K562 (cell line): Measurements from ENCODE around the gene CFAP251. TPM values are rescaled to one million over a fixed set of nuclear protein-coding genes. Genes with fewer than 3 reads are reported as not detected.

Experiments
- FOS ChIP-seq: IDR thresholded peaks from 3 replicates; pipeline ENCODE4 v1.6.1; 2011; ENCODE audit not compliant: insufficient read length; ENCODE audit errors: extremely low read depth
- HNRNPK ChIP-seq: fragments of 200-400 bp; formaldehyde crosslinking; IDR thresholded peaks from one replicate; pipeline ENCODE4 v1.6.1; 2018; ENCODE audit warnings: mild to moderate bottlenecking, low read depth, low read length; ENCODE audit not compliant: poor library complexity, severe bottlenecking
- POLR3A ChIP-seq: IDR thresholded peaks from 2 replicates; pipeline ENCODE4 v1.6.1; 2011; ENCODE audit warnings: borderline replicate concordance, mild to moderate bottlenecking, moderate library complexity; ENCODE audit not compliant: insufficient read length, insufficient read depth; ENCODE audit errors: extremely low read depth
- RBM22 ChIP-seq: fragments of 200-400 bp; formaldehyde crosslinking; IDR thresholded peaks from 2 replicates; pipeline ENCODE4 v1.6.1; 2018; ENCODE audit warnings: low read length, low read depth; ENCODE audit not compliant: poor library complexity, severe bottlenecking
- THRAP3 ChIP-seq: fragments of 450-650 bp; IDR thresholded peaks from 2 replicates; pipeline ENCODE4 v1.6.1; 2016; ENCODE audit warnings: mild to moderate bottlenecking, inconsistent platforms, borderline replicate concordance
- ZNF41 ChIP-seq: fragments of 250-450 bp; sonication (Bioruptor Pico); conservative IDR thresholded peaks from 2 replicates; pipeline ENCODE4 v1.4.0; 2020; ENCODE audit warnings: mild to moderate bottlenecking
- ZNF512 ChIP-seq: IDR thresholded peaks from 2 replicates; pipeline ENCODE4 v1.6.1; 2016; ENCODE audit warnings: missing genetic modification characterization, missing compliant biosample characterization
- polyA plus RNA-seq, 8 experiments: library from polyadenylated mRNA; depleted of rRNA in 4 of 8; stranded (reverse) in 5 of 8; unstranded in 3 of 8; fragments of >200 nt; fragmentation: Nextera tagmentation in 2 of 8; fragmentation: Illumina TruSeq in 1 of 8; extraction: Ambion mirVana in 2 of 8; extraction: Trizol in 1 of 8; gene quantifications; 2 replicates each; pipeline versions ENCODE4 v1.2.1 to v1.2.3, GENCODE V29; 2011 to 2014; ENCODE audit warnings: inconsistent platforms in 1 of 8, missing spikeins in 1 of 8
- total RNA-seq, 7 experiments: library from RNA; depleted of rRNA in 6 of 7; stranded (reverse); fragments of >200 nt in 6 of 7; fragmentation: Illumina TruSeq in 2 of 7; extraction: Trizol in 2 of 7; gene quantifications; 2 replicates each; pipeline versions ENCODE4 v1.2.1 to v1.2.3, GENCODE V29; 2011 to 2021; ENCODE audit warnings: low replicate concordance in 1 of 7

Gene CFAP251
- total and polyA plus RNA-seq, 9 of the 15 experiments (the other 6 are each of a cell fraction or from before 2014, with no cell fraction given): 16.6 to 31.0 (median 19.1) TPM

- no peak for TF ChIP-seq ZNF512 (tag)
- no peak for TF ChIP-seq ZNF41
- TF ChIP-seq HNRNPK: no peak
- no peak for TF ChIP-seq THRAP3
- TF ChIP-seq POLR3A: no peak
- no peak for TF ChIP-seq FOS
- no peak for TF ChIP-seq RBM22
These were observed 105.1 kb downstream of the CFAP251 start (continued) for GRCh38 chr12:122023339-122024131.
